ENCODE results near the gene SHC3. TPM values are rescaled to one million over a fixed set of nuclear protein-coding genes. Genes with fewer than 3 reads are reported as not detected.

Gene SHC3
- total and polyA plus RNA-seq, 9 of the 15 experiments (the other 6 are each of a cell fraction or from before 2014, with no cell fraction given), result not detected

DNA sequence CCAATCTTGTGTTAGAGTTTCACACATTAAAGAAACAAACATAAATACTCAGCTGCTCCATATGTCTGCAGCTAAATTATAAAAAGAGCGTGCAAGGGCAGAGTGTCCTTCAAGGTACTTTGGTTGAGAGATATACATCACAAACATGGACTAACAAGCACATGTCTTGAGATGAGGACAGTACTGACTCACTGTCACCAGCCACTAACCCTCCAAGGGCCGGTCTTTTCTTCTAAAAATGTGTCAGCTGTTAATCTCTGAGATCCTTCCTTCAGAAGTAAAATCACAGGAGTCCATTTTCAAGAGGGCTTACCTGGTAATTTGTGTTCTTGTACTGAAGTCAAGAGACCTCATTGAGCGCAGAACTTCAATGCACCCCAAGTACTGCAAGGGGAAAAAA is 66.4 kb downstream of the SHC3 start:
- intact Hi-C loops (cut with micrococcal nuclease), result no loop called here
- Histone ChIP-seq H4K20me1 (replicated peaks; ENCODE audit: control insufficient read depth, insufficient read depth, low read length) (no peaks in the 10 kb centered on the region), H3K4me1 (replicated peaks in 1 of 2; ENCODE audit: control insufficient read depth in 2 of 2, insufficient read depth in 2 of 2, low read length in 2 of 2) (no peaks in the 10 kb centered on the region), H3K36me3 (ENCODE audit: control insufficient read depth, insufficient read depth, low read length) (no peaks in the 10 kb centered on the region), H3K4me2 (ENCODE audit: insufficient read depth, low read length) (no peak overlapping the region), H3K27me3 (ENCODE audit: control insufficient read depth in 2 of 2, insufficient read depth in 2 of 2, low read length in 2 of 2) (no peaks in the 10 kb centered on the region), H3K79me2 (ENCODE audit: control insufficient read depth, insufficient read depth, low read length) (no peaks in the 10 kb centered on the region), H3K9ac (ENCODE audit: insufficient read depth in 1 of 2, low read depth in 2 of 2, low read length in 2 of 2) (no peak overlapping the region), H3K27ac (ENCODE audit: extremely low read depth, low read depth, low read length) (no peak overlapping the region), H3K4me3 (no peak overlapping the region), H3K9me1 (ENCODE audit: control insufficient read depth, insufficient read depth, low read length) (no peaks in the 10 kb centered on the region), H3K9me3 (replicated peaks; ENCODE audit: control insufficient read depth, insufficient read depth, low read depth, low read length) (no peaks in the 10 kb centered on the region), H2AFZ (ENCODE audit: low read depth, low read length) (no peak overlapping the region)
- no TSS peak for BruUV-seq (replicated peaks)
- CTCF ChIA-PET (ENCODE audit: low intra/inter-chr PET ratio), result no interaction called here
- FAIRE-seq (no peak), DNase-seq (ENCODE audit: extremely low read depth in 1 of 4, low spot score in 3 of 4) (no peak), ATAC-seq (no peak)
- in situ Hi-C loops (cut with MboI), result no loop called here
- 3% methylated on average over 3 of the region's 3 CpGs for WGBS (ENCODE audit: insufficient coverage, low coverage, missing lambda C conversion rate)
- no peak for TF ChIP-seq CSDE1 (IDR thresholded peaks at IDR 0.05)
- TF ChIP-seq ELF2 (CRISPR knock-in tag; IDR thresholded peaks at IDR 0.05), result no peak
- no peak for TF ChIP-seq FOXM1 (IDR thresholded peaks at IDR 0.05; ENCODE audit: low read depth)
- no peak for TF ChIP-seq FOXM1 (CRISPR knock-in tag; IDR thresholded peaks at IDR 0.05; ENCODE audit: low read depth)
- TF ChIP-seq, protein P1, sequence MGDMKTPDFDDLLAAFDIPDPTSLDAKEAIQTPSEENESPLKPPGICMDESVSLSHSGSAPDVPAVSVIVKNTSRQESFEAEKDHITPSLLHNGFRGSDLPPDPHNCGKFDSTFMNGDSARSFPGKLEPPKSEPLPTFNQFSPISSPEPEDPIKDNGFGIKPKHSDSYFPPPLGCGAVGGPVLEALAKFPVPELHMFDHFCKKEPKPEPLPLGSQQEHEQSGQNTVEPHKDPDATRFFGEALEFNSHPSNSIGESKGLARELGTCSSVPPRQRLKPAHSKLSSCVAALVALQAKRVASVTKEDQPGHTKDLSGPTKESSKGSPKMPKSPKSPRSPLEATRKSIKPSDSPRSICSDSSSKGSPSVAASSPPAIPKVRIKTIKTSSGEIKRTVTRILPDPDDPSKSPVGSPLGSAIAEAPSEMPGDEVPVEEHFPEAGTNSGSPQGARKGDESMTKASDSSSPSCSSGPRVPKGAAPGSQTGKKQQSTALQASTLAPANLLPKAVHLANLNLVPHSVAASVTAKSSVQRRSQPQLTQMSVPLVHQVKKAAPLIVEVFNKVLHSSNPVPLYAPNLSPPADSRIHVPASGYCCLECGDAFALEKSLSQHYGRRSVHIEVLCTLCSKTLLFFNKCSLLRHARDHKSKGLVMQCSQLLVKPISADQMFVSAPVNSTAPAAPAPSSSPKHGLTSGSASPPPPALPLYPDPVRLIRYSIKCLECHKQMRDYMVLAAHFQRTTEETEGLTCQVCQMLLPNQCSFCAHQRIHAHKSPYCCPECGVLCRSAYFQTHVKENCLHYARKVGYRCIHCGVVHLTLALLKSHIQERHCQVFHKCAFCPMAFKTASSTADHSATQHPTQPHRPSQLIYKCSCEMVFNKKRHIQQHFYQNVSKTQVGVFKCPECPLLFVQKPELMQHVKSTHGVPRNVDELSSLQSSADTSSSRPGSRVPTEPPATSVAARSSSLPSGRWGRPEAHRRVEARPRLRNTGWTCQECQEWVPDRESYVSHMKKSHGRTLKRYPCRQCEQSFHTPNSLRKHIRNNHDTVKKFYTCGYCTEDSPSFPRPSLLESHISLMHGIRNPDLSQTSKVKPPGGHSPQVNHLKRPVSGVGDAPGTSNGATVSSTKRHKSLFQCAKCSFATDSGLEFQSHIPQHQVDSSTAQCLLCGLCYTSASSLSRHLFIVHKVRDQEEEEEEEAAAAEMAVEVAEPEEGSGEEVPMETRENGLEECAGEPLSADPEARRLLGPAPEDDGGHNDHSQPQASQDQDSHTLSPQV (IDR thresholded peaks at IDR 0.05), result no peak
- TF ChIP-seq ZKSCAN3 (CRISPR knock-in tag; IDR thresholded peaks at IDR 0.05), result no peak
- TF ChIP-seq, protein P2, sequence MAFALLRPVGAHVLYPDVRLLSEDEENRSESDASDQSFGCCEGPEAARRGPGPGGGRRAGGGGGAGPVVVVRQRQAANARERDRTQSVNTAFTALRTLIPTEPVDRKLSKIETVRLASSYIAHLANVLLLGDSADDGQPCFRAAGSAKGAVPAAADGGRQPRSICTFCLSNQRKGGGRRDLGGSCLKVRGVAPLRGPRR (CRISPR knock-in tag; IDR thresholded peaks at IDR 0.05), result no peak
- no peak for TF ChIP-seq DPF2 (IDR thresholded peaks at IDR 0.05)
- TF ChIP-seq HCFC1 (IDR thresholded peaks at IDR 0.05; ENCODE audit: low read depth, low read length), result no peak
- TF ChIP-seq OTX1 (CRISPR knock-in tag; IDR thresholded peaks at IDR 0.05), result no peak
- no peak for TF ChIP-seq MTA2 (IDR thresholded peaks at IDR 0.05; ENCODE audit: low read depth)
- TF ChIP-seq, protein P3, sequence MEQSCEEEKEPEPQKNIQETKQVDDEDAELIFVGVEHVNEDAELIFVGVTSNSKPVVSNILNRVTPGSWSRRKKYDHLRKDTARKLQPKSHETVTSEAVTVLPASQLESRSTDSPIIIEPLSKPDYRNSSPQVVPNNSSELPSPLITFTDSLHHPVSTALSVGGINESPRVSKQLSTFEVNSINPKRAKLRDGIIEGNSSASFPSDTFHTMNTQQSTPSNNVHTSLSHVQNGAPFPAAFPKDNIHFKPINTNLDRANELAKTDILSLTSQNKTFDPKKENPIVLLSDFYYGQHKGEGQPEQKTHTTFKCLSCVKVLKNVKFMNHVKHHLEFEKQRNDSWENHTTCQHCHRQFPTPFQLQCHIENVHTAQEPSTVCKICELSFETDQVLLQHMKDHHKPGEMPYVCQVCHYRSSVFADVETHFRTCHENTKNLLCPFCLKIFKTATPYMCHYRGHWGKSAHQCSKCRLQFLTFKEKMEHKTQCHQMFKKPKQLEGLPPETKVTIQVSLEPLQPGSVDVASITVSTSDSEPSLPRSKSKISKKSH (CRISPR knock-in tag; IDR thresholded peaks at IDR 0.05), result no peak
- TF ChIP-seq JUN (IDR thresholded peaks at IDR 0.05; ENCODE audit: borderline replicate concordance, low read depth, low read length), result no peak
- no peak for TF ChIP-seq JUN (CRISPR knock-in tag; IDR thresholded peaks at IDR 0.05; ENCODE audit: borderline replicate concordance)
- TF ChIP-seq CHD2 (IDR thresholded peaks at IDR 0.05; ENCODE audit: low read depth, low read length), result no peak
- no peak for TF ChIP-seq POLR3G (IDR thresholded peaks at IDR 0.05; ENCODE audit: extremely low read depth, insufficient read length, insufficient replicate concordance)
- POLR2A ChIA-PET, result no interaction called here
